Neural progenitor cell (in vitro differentiated cells): ENCODE results near the gene KRT78. TPM values are rescaled to one million over a fixed set of nuclear protein-coding genes. Genes with fewer than 3 reads are reported as not detected.
A peak's percentile ranks its signal among the peaks of the same experiment; 100 is the strongest.

ENCODE experiments used
- DNase-seq: peaks from one replicate; pipeline ENCODE4 v3.0.0-alpha.2; 2016; ENCODE audit warnings: low spot score
- H2AFZ ChIP-seq: fragments of 200-600 bp; sonication (generic); replicated peaks from 2 replicates; pipeline ENCODE4 v1.6.1; 2016; ENCODE audit warnings: antibody characterized with exemption
- H3F3A ChIP-seq: fragments of 200-600 bp; sonication (generic); 2 replicates; pipeline ENCODE4 v1.6.1; 2016; ENCODE audit warnings: antibody characterized with exemption, low read depth
- H3K27ac ChIP-seq: fragments of 200-600 bp; sonication (generic); 2 replicates; pipeline ENCODE4 v1.5.1; 2016; ENCODE audit warnings: mild to moderate bottlenecking
- H3K27me3 ChIP-seq: fragments of 200-600 bp; sonication (generic); 2 replicates; pipeline ENCODE4 v1.6.1; 2016; ENCODE audit warnings: mild to moderate bottlenecking, moderate library complexity
- H3K36me3 ChIP-seq: fragments of 200-600 bp; sonication (generic); 2 replicates; pipeline ENCODE4 v1.5.1; 2016
- H3K4me1 ChIP-seq: fragments of 200-600 bp; sonication (generic); 2 replicates; pipeline ENCODE4 v1.6.1; 2016; ENCODE audit warnings: mixed run types
- H3K4me2 ChIP-seq: fragments of 200-600 bp; sonication (generic); 2 replicates; pipeline ENCODE4 v1.6.1; 2016
- H3K4me3 ChIP-seq: fragments of 200-600 bp; sonication (generic); 2 replicates; pipeline ENCODE4 v1.5.1; 2016
- H3K79me2 ChIP-seq: fragments of 200-600 bp; sonication (generic); 2 replicates; pipeline ENCODE4 v1.6.1; 2016; ENCODE audit warnings: low read depth
- H3K9ac ChIP-seq: fragments of 200-600 bp; sonication (generic); 2 replicates; pipeline ENCODE4 v1.6.1; 2016
- H3K9me3 ChIP-seq: fragments of 200-600 bp; sonication (generic); 2 replicates; pipeline ENCODE4 v1.5.1; 2016; ENCODE audit warnings: low read depth
- H4K20me1 ChIP-seq: fragments of 200-600 bp; sonication (generic); 2 replicates; pipeline ENCODE4 v1.6.1; 2016; ENCODE audit warnings: low read depth
- H3K27ac Mint-ChIP-seq: 3 replicates; pipeline ENCODE4 v1.8.0; 2021; ENCODE audit warnings: mixed read lengths
- H3K27me3 Mint-ChIP-seq: 2 replicates; pipeline ENCODE4 v1.8.0; 2022; ENCODE audit warnings: low read depth, mild to moderate bottlenecking, inconsistent platforms, moderate library complexity, mixed read lengths; ENCODE audit not compliant: insufficient read depth
- H3K36me3 Mint-ChIP-seq: 3 replicates; pipeline ENCODE4 v1.8.0; 2021; ENCODE audit warnings: mixed read lengths
- H3K4me1 Mint-ChIP-seq: 3 replicates; pipeline ENCODE4 v1.8.0; 2021; ENCODE audit warnings: mixed read lengths
- H3K4me3 Mint-ChIP-seq: 3 replicates; pipeline ENCODE4 v1.8.0; 2021; ENCODE audit warnings: mild to moderate bottlenecking, moderate library complexity, mixed read lengths
- H3K9me3 Mint-ChIP-seq: 3 replicates; pipeline ENCODE4 v1.8.0; 2020; ENCODE audit warnings: mixed read lengths
- EZH2 ChIP-seq: fragments of 200-600 bp; sonication (generic); IDR thresholded peaks from 2 replicates; pipeline ENCODE4 v1.6.1; 2017; ENCODE audit warnings: antibody characterized with exemption, mild to moderate bottlenecking, moderate library complexity
- EZH2phosphoT487 ChIP-seq: fragments of 200-600 bp; sonication (generic); IDR thresholded peaks from 2 replicates; pipeline ENCODE4 v1.6.1; 2017; ENCODE audit warnings: antibody characterized with exemption
- total RNA-seq: library from RNA; depleted of rRNA; stranded (reverse); fragments of >200 nt; gene quantifications from 2 replicates; pipeline ENCODE4 v1.2.3, GENCODE V29; 2015; ENCODE audit warnings: low replicate concordance
- TF ChIP-seq, protein P1 (sequence below): fragments of 200-600 bp; sonication (generic); IDR thresholded peaks from 2 replicates; pipeline ENCODE4 v1.5.1; 2017; ENCODE audit warnings: antibody characterized with exemption, mild to moderate bottlenecking

KRT78 gene
- total RNA-seq, 1 donor from 2014 or later = not detected

DNA sequence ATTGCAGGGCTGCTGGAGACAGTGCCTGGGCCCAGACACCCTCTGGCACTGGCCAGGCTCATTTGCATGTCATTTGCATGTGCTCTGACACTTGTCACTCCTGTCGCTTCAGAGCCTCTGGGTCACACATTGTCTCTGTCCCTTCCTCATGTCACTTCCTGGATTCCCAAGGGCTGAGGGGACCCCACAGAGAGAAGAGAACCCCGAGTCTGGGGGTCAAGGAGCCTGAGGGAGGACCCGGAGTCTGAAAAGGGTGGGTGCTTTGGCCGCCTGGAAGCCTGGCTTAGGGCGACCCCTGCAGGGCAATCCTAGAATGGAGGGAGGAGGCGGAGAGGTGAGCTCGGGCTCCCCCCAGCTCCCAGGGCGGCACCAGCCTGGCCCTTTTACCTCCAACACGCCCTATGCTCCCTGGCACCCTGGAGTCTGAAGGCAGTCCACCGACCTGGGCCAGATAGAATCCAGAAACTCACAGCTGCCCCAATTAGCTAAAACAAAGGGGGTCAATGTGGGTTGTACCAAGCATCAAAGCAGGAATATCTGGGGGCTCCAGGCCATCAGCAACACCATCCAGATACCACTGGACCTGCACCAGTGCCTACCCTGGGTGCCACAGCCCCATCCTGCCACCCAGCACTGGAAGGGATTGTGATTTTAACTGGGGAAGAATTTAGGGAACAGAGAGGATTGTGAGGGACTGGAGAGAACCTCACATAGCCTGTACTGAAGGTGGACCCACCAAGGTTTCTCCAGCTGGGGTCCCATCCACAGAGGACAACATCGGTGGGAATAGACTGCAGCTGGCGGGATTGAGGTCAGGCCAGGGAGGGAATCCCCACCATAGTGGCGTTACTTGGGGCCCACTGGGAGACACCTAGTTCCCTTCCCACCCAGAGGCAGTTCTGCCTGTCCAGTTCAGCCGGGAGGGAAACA lies 21.8 kb upstream of the KRT78 start:
- Mint-ChIP-seq H3K27me3 (peaks cover 29% of the 10 kb centered on the region), H3K27ac (no peak overlapping the region), H3K4me1 (peaks cover 15% of the 10 kb centered on the region), H3K4me3 (no peak overlapping the region), H3K9me3 (no peaks in the 10 kb centered on the region), H3K36me3 (no peaks in the 10 kb centered on the region)
- H3K4me3 ChIP-seq = no peak overlapping the region
- peak; percentile 76 for DNase-seq
- H3K36me3 ChIP-seq = no peaks in the 10 kb centered on the region
- no peaks in the 10 kb centered on the region for H3F3A ChIP-seq
- H3K27me3 ChIP-seq = peaks cover 31% of the 10 kb centered on the region
- H2AFZ ChIP-seq = no peak overlapping the region
- TF ChIP-seq EZH2 (no peak), EZH2phosphoT487 (no peak)
- TF ChIP-seq, protein P1, sequence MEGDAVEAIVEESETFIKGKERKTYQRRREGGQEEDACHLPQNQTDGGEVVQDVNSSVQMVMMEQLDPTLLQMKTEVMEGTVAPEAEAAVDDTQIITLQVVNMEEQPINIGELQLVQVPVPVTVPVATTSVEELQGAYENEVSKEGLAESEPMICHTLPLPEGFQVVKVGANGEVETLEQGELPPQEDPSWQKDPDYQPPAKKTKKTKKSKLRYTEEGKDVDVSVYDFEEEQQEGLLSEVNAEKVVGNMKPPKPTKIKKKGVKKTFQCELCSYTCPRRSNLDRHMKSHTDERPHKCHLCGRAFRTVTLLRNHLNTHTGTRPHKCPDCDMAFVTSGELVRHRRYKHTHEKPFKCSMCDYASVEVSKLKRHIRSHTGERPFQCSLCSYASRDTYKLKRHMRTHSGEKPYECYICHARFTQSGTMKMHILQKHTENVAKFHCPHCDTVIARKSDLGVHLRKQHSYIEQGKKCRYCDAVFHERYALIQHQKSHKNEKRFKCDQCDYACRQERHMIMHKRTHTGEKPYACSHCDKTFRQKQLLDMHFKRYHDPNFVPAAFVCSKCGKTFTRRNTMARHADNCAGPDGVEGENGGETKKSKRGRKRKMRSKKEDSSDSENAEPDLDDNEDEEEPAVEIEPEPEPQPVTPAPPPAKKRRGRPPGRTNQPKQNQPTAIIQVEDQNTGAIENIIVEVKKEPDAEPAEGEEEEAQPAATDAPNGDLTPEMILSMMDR = peak; percentile 91
- no peak overlapping the region for H3K9ac ChIP-seq
- no peaks in the 10 kb centered on the region for H3K79me2 ChIP-seq
- peaks cover 8% of the 10 kb centered on the region for H3K4me1 ChIP-seq
- H3K9me3 ChIP-seq = no peaks in the 10 kb centered on the region
- H3K27ac ChIP-seq = no peak overlapping the region
- no peaks in the 10 kb centered on the region for H4K20me1 ChIP-seq
- H3K4me2 ChIP-seq = no peak overlapping the region

DNA sequence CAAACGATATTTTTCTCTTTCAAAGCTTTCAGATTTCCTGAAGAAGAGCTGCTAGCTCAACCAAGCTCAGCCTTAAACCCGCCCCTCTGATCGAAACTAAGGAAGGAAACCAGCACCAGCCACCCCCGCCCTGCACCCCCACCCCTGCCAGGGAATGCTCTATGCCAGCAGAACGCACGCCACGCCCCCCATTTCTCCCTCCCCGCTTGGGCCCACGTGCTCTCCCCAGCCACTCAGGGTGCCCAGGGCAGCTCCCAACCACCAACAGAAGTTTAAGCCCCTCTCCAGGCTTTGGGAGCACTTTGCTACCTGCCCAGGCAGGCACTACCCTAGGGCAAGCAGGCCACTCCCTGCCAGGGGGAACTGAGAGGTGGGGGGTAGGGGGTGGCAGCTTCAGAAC lies 18.8 kb upstream of the KRT78 start:
- Mint-ChIP-seq H3K9me3 (no peaks in the 10 kb centered on the region), H3K4me1 (no peaks in the 10 kb centered on the region), H3K27ac (no peak overlapping the region), H3K36me3 (no peaks in the 10 kb centered on the region), H3K4me3 (no peak overlapping the region), H3K27me3 (peaks cover 17% of the 10 kb centered on the region)
- TF ChIP-seq EZH2phosphoT487 (no peak), EZH2 (no peak)
- TF ChIP-seq, protein P1 = no peak
- Histone ChIP-seq H3K4me2 (no peak overlapping the region), H3K79me2 (no peaks in the 10 kb centered on the region), H3K36me3 (no peaks in the 10 kb centered on the region), H4K20me1 (no peaks in the 10 kb centered on the region), H3K27me3 (peaks cover 6% of the 10 kb centered on the region), H3K4me3 (no peak overlapping the region), H3K4me1 (no peaks in the 10 kb centered on the region), H3F3A (no peaks in the 10 kb centered on the region), H3K9me3 (no peaks in the 10 kb centered on the region), H3K9ac (no peak overlapping the region), H2AFZ (no peak overlapping the region), H3K27ac (no peak overlapping the region)
- no peak for DNase-seq

DNA sequence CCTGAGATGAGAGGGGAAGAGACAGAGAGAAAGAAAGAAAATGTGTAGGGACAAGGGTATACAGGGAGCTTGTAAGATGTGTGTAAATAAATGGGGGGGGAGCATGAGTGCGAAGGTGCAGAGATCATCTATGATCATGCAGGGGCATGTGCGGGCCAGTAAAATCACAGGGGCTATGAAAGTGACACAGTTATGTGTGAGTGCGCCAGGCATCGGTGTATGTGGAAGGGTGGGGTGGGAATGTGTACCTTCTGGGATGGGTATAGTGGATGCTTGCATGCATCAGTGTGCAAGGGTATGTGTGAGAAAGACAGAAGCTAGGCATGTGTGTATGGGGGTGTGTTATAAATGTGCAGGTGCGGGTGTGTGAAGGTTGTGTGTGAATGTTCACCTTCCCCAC lies 18.4 kb upstream of the KRT78 start:
- Histone ChIP-seq H2AFZ (no peak overlapping the region), H3K9ac (no peak overlapping the region), H3K4me3 (no peak overlapping the region), H3K4me2 (no peak overlapping the region), H3K27me3 (peaks cover 1% of the 10 kb centered on the region), H3K9me3 (no peaks in the 10 kb centered on the region), H3F3A (no peaks in the 10 kb centered on the region), H3K36me3 (no peaks in the 10 kb centered on the region), H3K4me1 (no peaks in the 10 kb centered on the region), H3K27ac (no peak overlapping the region), H4K20me1 (no peaks in the 10 kb centered on the region), H3K79me2 (no peaks in the 10 kb centered on the region)
- H3K9me3 Mint-ChIP-seq = no peaks in the 10 kb centered on the region
- no peak for TF ChIP-seq EZH2phosphoT487
- TF ChIP-seq EZH2 = no peak
- TF ChIP-seq, protein P1 = no peak
- no peak overlapping the region for H3K4me3 Mint-ChIP-seq
- no peak overlapping the region for H3K27ac Mint-ChIP-seq
- no peaks in the 10 kb centered on the region for H3K36me3 Mint-ChIP-seq
- H3K27me3 Mint-ChIP-seq = peaks cover 13% of the 10 kb centered on the region
- no peaks in the 10 kb centered on the region for H3K4me1 Mint-ChIP-seq
- DNase-seq = no peak
